ENCODE data around the gene GRB10. TPM values are rescaled to one million over a fixed set of nuclear protein-coding genes. Genes with fewer than 3 reads are reported as not detected.

GRB10 gene
- 31.5 and 32.3 TPM in 2 replicates for total RNA-seq
- polyA plus RNA-seq (2012): 34.0 TPM

DNA sequence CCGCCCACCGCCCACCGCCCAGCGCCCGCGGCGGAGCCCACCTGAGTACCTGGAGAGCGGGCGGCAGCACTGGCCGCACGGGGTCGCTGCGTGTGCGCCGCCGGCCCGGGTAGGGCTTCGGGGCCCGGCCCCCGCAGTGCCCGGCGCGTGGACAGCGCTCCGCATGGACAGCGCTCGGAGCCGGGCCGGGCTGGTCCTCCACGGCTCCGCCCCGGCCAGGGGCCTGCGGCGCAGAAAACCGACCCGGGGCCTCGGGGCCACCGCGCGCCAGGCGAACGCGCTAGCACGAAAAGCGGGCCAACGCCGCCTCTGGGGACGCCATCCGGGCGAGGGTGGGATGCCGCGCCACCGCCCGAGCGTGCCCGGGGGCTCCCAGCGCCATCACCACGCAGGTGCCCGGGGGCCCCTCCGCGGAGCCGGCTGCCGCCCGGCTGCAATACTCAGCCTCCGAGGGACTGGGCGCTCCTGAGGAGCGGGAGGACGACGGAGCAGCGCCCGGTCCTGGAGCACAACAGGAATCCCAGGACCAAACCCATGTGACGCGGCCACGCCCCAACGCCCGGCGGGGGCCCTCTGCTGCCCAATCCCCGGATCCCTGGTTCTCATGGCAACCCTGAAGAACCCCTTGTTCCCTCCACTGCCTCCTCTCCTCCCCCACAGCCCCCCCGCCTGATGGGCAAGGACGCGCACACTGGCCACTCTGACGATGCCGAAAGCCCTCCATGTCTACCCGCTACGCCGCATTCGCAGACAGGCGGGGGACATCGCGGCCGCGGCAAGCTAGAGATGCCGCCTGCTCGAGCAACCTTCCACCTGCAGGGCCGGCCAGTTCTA lies at the start of gene GRB10:
Gene GRB10, minus strand, starts transcription at position 522 of the 834 bp plus-strand sequence. CDS start 50,574 bp downstream, outside the sequence.
- DNase-seq (ENCODE audit: low read depth): peak; percentile 53

DNA sequence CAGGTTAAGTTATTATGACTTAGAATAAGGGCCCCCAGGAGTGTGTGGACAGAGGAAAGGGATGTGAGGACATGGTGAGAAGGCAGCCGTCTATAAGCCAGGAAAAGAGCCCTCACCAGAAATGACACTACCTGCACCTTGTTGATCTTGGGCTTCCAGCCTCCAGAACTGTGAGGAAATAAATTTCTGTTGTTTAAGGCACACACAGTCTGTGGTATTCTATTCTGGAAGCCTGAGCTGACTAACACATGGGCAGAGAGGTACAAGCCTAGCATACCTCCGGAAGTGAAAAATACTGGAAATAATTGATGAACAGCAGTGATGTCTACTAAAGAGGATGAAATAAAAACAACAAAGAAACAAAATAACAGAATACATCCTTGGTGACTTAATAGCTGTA lies 46.1 kb upstream of the GRB10 start:
- DNase-seq (ENCODE audit: low read depth): no peak

- no peak for DNase-seq (ENCODE audit: low read depth)
These were observed 45.4 kb upstream of the GRB10 start for GRCh38 chr7:50828116-50828515.

GRCh38 chr7:50827281-50827680 lies 44.6 kb upstream of the GRB10 start:
- DNase-seq (ENCODE audit: low read depth): no peak

- DNase-seq (ENCODE audit: low read depth): peak; percentile 53
These were observed 43.9 kb upstream of the GRB10 start for GRCh38 chr7:50826371-50827172.

- DNase-seq (ENCODE audit: low read depth): no peak
These were observed 42.8 kb upstream of the GRB10 start for GRCh38 chr7:50825465-50825864.

GRCh38 chr7:50824882-50825281 lies 42.2 kb upstream of the GRB10 start:
- DNase-seq (ENCODE audit: low read depth): no peak

DNA sequence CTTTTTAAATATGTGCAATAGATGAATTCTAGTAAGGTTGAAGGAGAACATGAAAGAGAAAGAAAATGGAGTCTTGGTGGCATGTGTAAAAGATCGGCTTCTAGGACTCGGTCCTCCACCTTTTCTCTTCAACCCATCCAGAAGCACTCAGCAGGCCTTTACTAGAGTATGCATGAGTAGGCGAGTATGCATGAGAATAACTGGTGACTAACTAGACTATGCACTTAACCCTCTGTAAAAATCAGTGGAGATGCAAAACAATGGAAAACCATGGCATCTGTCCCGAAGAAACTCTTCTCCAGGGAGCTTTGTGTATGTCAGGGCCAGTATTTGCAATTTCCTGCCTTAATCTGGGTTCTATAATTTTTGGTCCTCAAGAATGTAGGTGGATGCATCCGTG lies 40.0 kb upstream of the GRB10 start:
- peak; percentile 33 for DNase-seq (ENCODE audit: low read depth)

DNA sequence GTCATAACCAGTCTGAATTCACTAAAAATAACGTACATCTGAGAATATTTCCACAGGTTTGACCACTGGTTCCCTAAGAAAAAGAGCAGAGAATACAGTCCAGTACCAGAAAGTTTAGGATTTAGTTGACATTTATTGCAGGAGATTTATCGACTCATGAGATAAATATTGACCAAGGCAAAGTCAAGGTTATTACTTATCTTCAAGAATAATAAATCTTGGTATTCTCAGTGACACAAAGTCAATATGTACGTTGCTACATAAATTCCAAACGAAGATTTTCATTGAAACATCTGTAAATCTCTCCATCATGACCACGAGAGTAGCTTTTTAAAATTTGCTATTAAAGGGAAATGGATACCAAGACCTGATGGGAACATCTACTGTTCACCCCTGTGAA lies 39.4 kb upstream of the GRB10 start:
- DNase-seq (ENCODE audit: low read depth): no peak

- peak; percentile 96 for DNase-seq (ENCODE audit: low read depth)
These were observed 38.8 kb upstream of the GRB10 start for GRCh38 chr7:50821457-50822008.

DNA sequence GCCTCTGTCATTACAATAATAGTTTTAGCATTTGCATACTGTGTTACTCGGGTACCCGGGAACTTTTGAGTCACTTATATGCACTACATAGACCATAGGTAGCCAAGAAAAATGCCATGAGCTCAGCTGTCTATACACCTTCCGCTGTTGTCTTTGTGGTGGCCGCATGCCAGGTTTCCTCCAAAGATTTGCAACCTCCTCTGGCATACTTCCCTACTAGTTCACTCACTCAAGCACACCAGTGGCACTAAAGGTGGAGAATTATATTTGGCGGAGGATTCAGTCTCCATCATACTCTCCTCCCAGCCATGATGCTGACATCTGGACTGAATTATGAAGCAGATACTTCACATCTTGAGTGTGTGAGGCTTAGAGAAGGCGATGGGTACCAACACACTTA lies 35.6 kb upstream of the GRB10 start:
- no peak for DNase-seq (ENCODE audit: low read depth)

DNA sequence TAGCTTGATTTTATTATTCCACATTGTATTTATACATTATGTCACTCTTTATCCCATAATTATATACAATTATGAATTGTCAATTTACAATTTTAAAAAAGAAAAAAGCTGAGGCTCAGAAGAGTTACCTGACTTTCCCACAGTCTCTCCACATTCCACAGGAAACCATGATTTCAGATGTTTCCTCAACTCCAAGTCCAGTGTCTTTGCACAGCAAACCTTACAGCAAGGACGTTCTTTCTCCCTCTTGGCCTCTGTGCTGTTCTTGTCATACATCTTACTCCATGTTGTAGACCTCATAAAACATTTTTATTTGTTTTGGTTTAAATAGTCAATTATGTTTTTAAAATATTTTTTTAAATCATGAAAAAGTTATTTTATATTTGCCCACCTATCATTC lies 34.9 kb upstream of the GRB10 start:
- DNase-seq (ENCODE audit: low read depth): no peak

DNA sequence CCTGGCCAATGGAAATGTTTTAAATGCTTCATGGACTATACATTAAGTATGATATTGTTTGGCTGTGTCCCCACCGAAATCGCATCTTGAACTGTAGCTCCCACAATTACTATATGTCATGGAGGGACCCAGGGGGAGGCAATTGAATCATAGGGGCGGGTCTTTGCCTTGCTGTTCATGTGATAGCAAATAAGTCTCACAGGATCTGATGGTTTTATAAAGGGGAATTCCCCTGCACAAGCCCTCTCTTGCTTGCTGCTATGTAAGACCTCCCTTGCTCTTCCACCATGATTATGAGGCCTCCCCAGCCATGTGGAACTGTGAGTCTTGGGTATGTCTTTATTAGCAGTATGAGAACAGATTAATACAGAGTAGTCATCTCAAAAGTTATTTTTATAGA lies 32.4 kb upstream of the GRB10 start:
- no peak for DNase-seq (ENCODE audit: low read depth)

GRCh38 chr7:50814166-50814565 lies 31.5 kb upstream of the GRB10 start:
- no peak for DNase-seq (ENCODE audit: low read depth)

DNA sequence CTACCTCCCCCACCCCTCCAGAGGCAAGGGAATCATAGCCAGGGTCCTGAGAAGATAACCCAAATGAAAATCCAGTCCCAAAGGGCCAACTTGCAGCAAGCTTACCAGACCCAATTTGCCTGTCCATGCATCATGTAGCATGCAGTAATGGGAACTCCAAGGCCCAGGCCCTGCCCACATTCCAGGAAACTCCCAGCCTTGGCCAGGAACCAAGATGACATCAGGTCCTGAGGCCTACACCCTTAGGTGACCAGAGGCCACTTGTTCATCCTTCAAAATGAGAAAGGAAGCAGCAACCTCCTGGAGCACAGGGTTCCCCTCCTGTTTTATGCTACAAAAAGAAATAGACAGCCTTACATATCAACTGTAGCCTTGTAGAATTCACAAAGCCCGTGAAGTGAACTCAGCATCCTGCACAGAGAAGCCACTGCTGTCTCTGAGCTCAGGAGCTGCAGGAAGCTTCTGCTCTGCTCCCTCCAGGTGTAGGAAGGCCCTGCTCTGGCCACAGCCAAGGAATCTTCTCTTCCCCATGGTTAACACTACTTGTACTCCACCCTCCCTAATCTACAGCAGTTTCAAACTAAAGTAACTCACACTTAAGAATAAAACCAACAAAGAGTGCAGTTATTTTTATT lies 30.3 kb upstream of the GRB10 start:
- peak; percentile 91 for DNase-seq (ENCODE audit: low read depth)

- DNase-seq (ENCODE audit: low read depth): no peak
These were observed 29.4 kb upstream of the GRB10 start for GRCh38 chr7:50812094-50812493.

- DNase-seq (ENCODE audit: low read depth): no peak
These were observed 25.7 kb upstream of the GRB10 start for GRCh38 chr7:50808282-50808888.

GRCh38 chr7:50807026-50807730 lies 24.5 kb upstream of the GRB10 start:
- peak; percentile 22 for DNase-seq (ENCODE audit: low read depth)

GRCh38 chr7:50806143-50806542 lies 23.4 kb upstream of the GRB10 start:
- DNase-seq (ENCODE audit: low read depth): no peak

DNA sequence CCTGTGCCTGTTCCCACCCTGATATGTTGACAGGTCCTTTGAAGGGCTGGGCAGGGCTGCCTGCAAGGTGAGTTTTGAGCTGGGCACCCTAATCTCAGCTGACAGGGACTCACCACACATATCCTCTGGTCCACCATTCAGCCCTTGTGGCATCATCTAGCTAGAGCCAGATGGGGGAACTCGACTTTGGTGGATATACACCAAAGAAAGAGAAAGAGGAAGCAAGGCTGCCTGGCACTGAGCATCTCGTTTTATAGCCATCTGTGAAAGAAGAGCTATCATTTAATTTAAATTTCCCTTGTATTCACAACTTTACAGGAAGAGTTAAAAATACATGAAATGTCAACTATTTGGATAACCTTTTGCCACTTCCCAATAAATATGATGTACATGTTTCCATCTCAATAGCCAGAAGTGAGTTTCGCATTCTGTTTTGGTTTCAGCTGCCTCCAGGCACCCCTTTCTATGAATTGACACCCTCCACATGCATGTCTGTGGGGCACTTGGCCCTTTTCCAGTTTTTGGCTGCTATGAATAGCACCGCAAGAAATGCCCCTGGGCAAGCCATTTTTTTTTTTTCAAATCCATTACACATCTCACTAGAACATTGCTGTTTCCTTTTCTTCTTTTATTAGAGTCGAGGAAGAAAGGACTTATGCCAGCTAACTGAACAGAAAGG lies 22.9 kb upstream of the GRB10 start:
- DNase-seq (ENCODE audit: low read depth): no peak
